Mesenchymal stem cell (in vitro differentiated cells and primary cell): Measurements from ENCODE around the gene ICAM1.

ENCODE experiments used
- DNase-seq: peaks from one replicate; pipeline ENCODE4 v3.0.0-alpha.2; 2013
- H2AFZ ChIP-seq: one replicate; pipeline ENCODE4 v1.6.1; 2013; ENCODE audit warnings: low read depth, mild to moderate bottlenecking, control low read depth, inconsistent platforms, low read length, moderate library complexity
- H2AK5ac ChIP-seq: 2 replicates; pipeline ENCODE4 v1.6.1; 2013; ENCODE audit warnings: low read length, moderate library complexity, mild to moderate bottlenecking, inconsistent platforms; ENCODE audit not compliant: severe bottlenecking
- H2BK120ac ChIP-seq: one replicate; pipeline ENCODE4 v1.6.1; 2013; ENCODE audit warnings: low read depth, mild to moderate bottlenecking, inconsistent platforms, low read length, moderate library complexity
- H2BK12ac ChIP-seq, 2 experiments: one replicate each; pipeline ENCODE4 v1.6.1; 2013; ENCODE audit warnings: inconsistent platforms in 2 of 2, low read length in 2 of 2, mild to moderate bottlenecking in 2 of 2, moderate library complexity in 2 of 2, control low read depth in 1 of 2
- H2BK15ac ChIP-seq: one replicate; pipeline ENCODE4 v1.6.1; 2013; ENCODE audit warnings: mild to moderate bottlenecking, low read depth, inconsistent platforms; ENCODE audit not compliant: poor library complexity, severe bottlenecking
- H2BK5ac ChIP-seq: 2 replicates; pipeline ENCODE4 v1.6.1; 2013; ENCODE audit warnings: low read depth, mild to moderate bottlenecking, low read length, control low read depth, inconsistent platforms; ENCODE audit not compliant: poor library complexity, severe bottlenecking
- H3K14ac ChIP-seq, 2 experiments: one replicate each; pipeline ENCODE4 v1.6.1; 2013; ENCODE audit warnings: inconsistent platforms in 2 of 2, low read length in 2 of 2, control low read depth in 1 of 2, mild to moderate bottlenecking in 1 of 2, moderate library complexity in 1 of 2
- H3K18ac ChIP-seq, 2 experiments: one replicate each; pipeline ENCODE4 v1.6.1; 2013; ENCODE audit warnings: inconsistent platforms in 2 of 2, low read length in 2 of 2, control low read depth in 1 of 2, low read depth in 1 of 2, mild to moderate bottlenecking in 1 of 2
- H3K23ac ChIP-seq, 2 experiments: one replicate each; pipeline ENCODE4 v1.6.1; 2013; ENCODE audit warnings: inconsistent platforms in 2 of 2, low read length in 2 of 2, mild to moderate bottlenecking in 2 of 2, moderate library complexity in 2 of 2, control low read depth in 1 of 2
- H3K27ac ChIP-seq: 2 replicates; pipeline ENCODE4 v1.5.1; 2013; ENCODE audit warnings: mild to moderate bottlenecking, moderate library complexity, low read length, control low read depth, inconsistent platforms; ENCODE audit not compliant: poor library complexity, severe bottlenecking
- H3K27me3 ChIP-seq, 2 experiments: 2 replicates each; pipeline versions ENCODE4 v1.6.1 to v1.7.0; 2013; ENCODE audit warnings: low read length in 2 of 2, mild to moderate bottlenecking in 2 of 2, moderate library complexity in 2 of 2, control low read depth in 1 of 2, inconsistent platforms in 1 of 2; ENCODE audit not compliant: control insufficient read depth in 1 of 2, insufficient read depth in 1 of 2
- H3K36me3 ChIP-seq, 2 experiments: 2 replicates each; pipeline versions ENCODE4 v1.6.1 to v1.7.0; 2013; ENCODE audit warnings: low read length in 2 of 2, control low read depth in 1 of 2, inconsistent platforms in 1 of 2, low read depth in 1 of 2, mild to moderate bottlenecking in 1 of 2; ENCODE audit not compliant: insufficient read depth in 2 of 2, control insufficient read depth in 1 of 2
- H3K4ac ChIP-seq, 2 experiments: one replicate each; pipeline ENCODE4 v1.6.1; 2013; ENCODE audit warnings: inconsistent platforms in 2 of 2, low read length in 2 of 2, mild to moderate bottlenecking in 2 of 2, moderate library complexity in 2 of 2, control low read depth in 1 of 2, low read depth in 1 of 2
- H3K4me1 ChIP-seq: 2 replicates; pipeline ENCODE4 v1.6.1; 2013; ENCODE audit warnings: low read depth, low read length, control low read depth; ENCODE audit not compliant: control insufficient read depth, insufficient read depth
- H3K4me2 ChIP-seq: 2 replicates; pipeline ENCODE4 v1.6.1; 2013; ENCODE audit warnings: low read length, mild to moderate bottlenecking, inconsistent platforms; ENCODE audit not compliant: poor library complexity, severe bottlenecking
- H3K4me3 ChIP-seq, 2 experiments: 2 replicates each; pipeline versions ENCODE4 v1.5.1 to v1.7.0; 2013; ENCODE audit warnings: low read length in 2 of 2, mild to moderate bottlenecking in 2 of 2, control low read depth in 1 of 2, low read depth in 1 of 2; ENCODE audit not compliant: insufficient read depth in 1 of 2
- H3K79me1 ChIP-seq: replicated peaks from 2 replicates; pipeline ENCODE4 v1.6.1; 2013; ENCODE audit warnings: mild to moderate bottlenecking, control low read depth, low read length, inconsistent platforms; ENCODE audit not compliant: poor library complexity, severe bottlenecking
- H3K9ac ChIP-seq: 2 replicates; pipeline ENCODE4 v1.7.0; 2013; ENCODE audit warnings: mild to moderate bottlenecking, low read length, moderate library complexity
- H3K9me3 ChIP-seq: 2 replicates; pipeline ENCODE4 v1.7.0; 2013; ENCODE audit warnings: mild to moderate bottlenecking, low read length; ENCODE audit not compliant: control insufficient read depth
- H4K8ac ChIP-seq: one replicate; pipeline ENCODE4 v1.6.1; 2013; ENCODE audit warnings: inconsistent platforms, mild to moderate bottlenecking, low read length, moderate library complexity
- H4K91ac ChIP-seq: one replicate; pipeline ENCODE4 v1.6.1; 2013; ENCODE audit warnings: mild to moderate bottlenecking, low read length, inconsistent platforms
- WGBS: methylation state at CpG from one replicate; pipeline ENCODE4 v1.1.7; 2013; ENCODE audit warnings: mixed read lengths; 5-methylcytosine and 5-hydroxymethylcytosine counted together

ICAM1 gene

GRCh38 chr19:10332965-10333757 is 62.2 kb downstream of the ICAM1 start, which contains the start of gene RAVER1:
Gene RAVER1 (minus strand): TSS chr19:10333529. CDS start chr19:10333507, 22 bp downstream.
- Histone ChIP-seq H4K8ac (peak within 1 kb of the TSS; percentile 95), H3K27me3 (no peaks in the 10 kb centered on the region), H3K14ac (peak within 1 kb of the TSS in 1 of 2 experiments; percentile 53), H2BK5ac (peak within 1 kb of the TSS; percentile 95), H3K23ac (peak within 1 kb of the TSS in 1 of 2 experiments; percentile 29), H3K27ac (peak within 1 kb of the TSS; percentile 97), H2BK12ac (peak within 1 kb of the TSS; percentile 11 to 73), H3K4ac (peak within 1 kb of the TSS; percentile 57 to 87), H3K4me2 (peak within 1 kb of the TSS; percentile 82), H3K36me3 (peaks cover 22 to 24% of the 10 kb centered on the region in 2 experiments), H3K79me1 (peaks cover 27% of the 10 kb centered on the region), H3K4me1 (peaks cover 21% of the 10 kb centered on the region), H3K18ac (peak within 1 kb of the TSS; percentile 73 to 80), H4K91ac (peak within 1 kb of the TSS; percentile 87), H2AK5ac (no peak within 1 kb of the TSS), H3K9ac (peak within 1 kb of the TSS; percentile 98), H2BK120ac (peak within 1 kb of the TSS; percentile 52), H3K4me3 (peak within 1 kb of the TSS; percentile 89 to 97), H3K9me3 (no peaks in the 10 kb centered on the region), H2AFZ (peak within 1 kb of the TSS; percentile 72), H2BK15ac (peak within 1 kb of the TSS; percentile 80)
- under 1% methylated on average over 55 of the region's 82 CpGs for WGBS
- DNase-seq: peak; percentile 98

- peaks cover 22% of the 10 kb centered on the region for H3K79me1 ChIP-seq
- peaks cover 15 to 16% of the 10 kb centered on the region in 2 experiments for H3K36me3 ChIP-seq
- no peak overlapping the region for H2AK5ac ChIP-seq
- no peak overlapping the region for H3K27ac ChIP-seq
- H3K4me2 ChIP-seq: peak overlapping the region; percentile 82
- peak overlapping the region; percentile 58 to 97 for H3K4me3 ChIP-seq
- peak overlapping the region; percentile 11 to 73 for H2BK12ac ChIP-seq
- peak overlapping the region; percentile 26 for H2BK15ac ChIP-seq
- peaks cover 21% of the 10 kb centered on the region for H3K4me1 ChIP-seq
- no peaks in the 10 kb centered on the region for H3K9me3 ChIP-seq
- H3K14ac ChIP-seq: peak overlapping the region in 1 of 2 experiments; percentile 53
- 4% methylated on average over 44 of the region's 44 CpGs for WGBS
- H3K18ac ChIP-seq: peak overlapping the region; percentile 37 to 73
- DNase-seq: no peak
- no peak overlapping the region for H2BK120ac ChIP-seq
- H3K27me3 ChIP-seq: peaks cover 0 to 3% of the 10 kb centered on the region in 2 experiments
- peak overlapping the region; percentile 98 for H3K9ac ChIP-seq
- no peak overlapping the region for H2BK5ac ChIP-seq
- peak overlapping the region in 1 of 2 experiments; percentile 29 for H3K23ac ChIP-seq
- peak overlapping the region; percentile 65 for H2AFZ ChIP-seq
- H4K8ac ChIP-seq: peak overlapping the region; percentile 8
- peak overlapping the region; percentile 57 to 75 for H3K4ac ChIP-seq
- peak overlapping the region; percentile 52 for H4K91ac ChIP-seq
Observed at GRCh38 chr19:10333758-10334587, 63.1 kb downstream of the ICAM1 start.

GRCh38 chr19:10334588-10335351 is 63.9 kb downstream of the ICAM1 start:
- peak; percentile 97 for DNase-seq
- Histone ChIP-seq H3K27ac (no peak overlapping the region), H3K18ac (peak overlapping the region; percentile 37 to 73), H2AFZ (peak overlapping the region; percentile 65), H2BK5ac (no peak overlapping the region), H2BK15ac (peak overlapping the region; percentile 26), H4K8ac (peak overlapping the region; percentile 52), H3K9ac (peak overlapping the region; percentile 98), H3K4me3 (peak overlapping the region; percentile 51 to 97), H2BK120ac (no peak overlapping the region), H3K36me3 (peaks cover 7 to 8% of the 10 kb centered on the region in 2 experiments), H3K79me1 (peaks cover 14% of the 10 kb centered on the region), H2BK12ac (peak overlapping the region; percentile 11 to 73), H3K23ac (peak overlapping the region in 1 of 2 experiments; percentile 29), H3K4me1 (peaks cover 21% of the 10 kb centered on the region), H3K9me3 (no peaks in the 10 kb centered on the region), H3K14ac (peak overlapping the region in 1 of 2 experiments; percentile 53), H3K4me2 (peak overlapping the region; percentile 82), H2AK5ac (no peak overlapping the region), H3K4ac (peak overlapping the region; percentile 57 to 75), H3K27me3 (peaks cover 0 to 3% of the 10 kb centered on the region in 2 experiments), H4K91ac (peak overlapping the region; percentile 70)
- WGBS: 8% methylated on average over 59 of the region's 59 CpGs
